AG08396 (cell line): ENCODE results near the gene DSTN.
A peak's percentile ranks its signal among the peaks of the same experiment; 100 is the strongest.

ENCODE experiments used
- DNase-seq: peaks from one replicate; pipeline ENCODE4 v3.0.0; 2012; ENCODE audit warnings: low spot score, mixed read lengths

The DSTN gene

GRCh38 chr20:17612287-17612991 is 42.6 kb downstream of the DSTN start:
- DNase-seq = no peak

GRCh38 chr20:17612992-17613327 is 43.1 kb downstream of the DSTN start:
- no peak for DNase-seq

GRCh38 chr20:17613328-17614175 is 43.7 kb downstream of the DSTN start:
- no peak for DNase-seq

- DNase-seq = peak; percentile 71
Measured at GRCh38 chr20:17614176-17614811, 44.4 kb downstream of the DSTN start.

GRCh38 chr20:17614812-17615644 is 45.2 kb downstream of the DSTN start:
- DNase-seq = no peak

GRCh38 chr20:17615645-17616479 is 46.0 kb downstream of the DSTN start:
- no peak for DNase-seq

- DNase-seq = no peak
Measured at GRCh38 chr20:17616480-17617211, 46.8 kb downstream of the DSTN start.

- peak; percentile 56 for DNase-seq
Measured at GRCh38 chr20:17617212-17617867, 47.5 kb downstream of the DSTN start.

GRCh38 chr20:17617868-17618672 is 48.2 kb downstream of the DSTN start:
- peak; percentile 7 for DNase-seq

- peak; percentile 2 for DNase-seq
Measured at GRCh38 chr20:17618673-17619013, 48.8 kb downstream of the DSTN start.

- DNase-seq = no peak
Measured at GRCh38 chr20:17619351-17620093, 49.6 kb downstream of the DSTN start.

- DNase-seq = no peak
Measured at GRCh38 chr20:17620371-17621228, 50.7 kb downstream of the DSTN start.

GRCh38 chr20:17621229-17621968 is 51.5 kb downstream of the DSTN start:
- DNase-seq = no peak

GRCh38 chr20:17622086-17622850 is 52.4 kb downstream of the DSTN start:
- DNase-seq = no peak

GRCh38 chr20:17622851-17623508 is 53.1 kb downstream of the DSTN start:
- DNase-seq = no peak
